ENCODE measurements around the gene SMOC2.
"Not testable (repeated sequence)": the region's sequence is repeated elsewhere in the genome, so short reads cannot be mapped to it uniquely, and the experiment has no call there.

The SMOC2 gene

GRCh38 chr6:168598251-168599117 lies 157.5 kb downstream of the SMOC2 start:
- no peak for DNase-seq (ENCODE audit: low read depth in 1 of 2, low spot score in 1 of 2)

- no peak for DNase-seq (ENCODE audit: low read depth in 1 of 2, low spot score in 1 of 2)
Measured at GRCh38 chr6:168599118-168599494, 158.1 kb downstream of the SMOC2 start.

DNA sequence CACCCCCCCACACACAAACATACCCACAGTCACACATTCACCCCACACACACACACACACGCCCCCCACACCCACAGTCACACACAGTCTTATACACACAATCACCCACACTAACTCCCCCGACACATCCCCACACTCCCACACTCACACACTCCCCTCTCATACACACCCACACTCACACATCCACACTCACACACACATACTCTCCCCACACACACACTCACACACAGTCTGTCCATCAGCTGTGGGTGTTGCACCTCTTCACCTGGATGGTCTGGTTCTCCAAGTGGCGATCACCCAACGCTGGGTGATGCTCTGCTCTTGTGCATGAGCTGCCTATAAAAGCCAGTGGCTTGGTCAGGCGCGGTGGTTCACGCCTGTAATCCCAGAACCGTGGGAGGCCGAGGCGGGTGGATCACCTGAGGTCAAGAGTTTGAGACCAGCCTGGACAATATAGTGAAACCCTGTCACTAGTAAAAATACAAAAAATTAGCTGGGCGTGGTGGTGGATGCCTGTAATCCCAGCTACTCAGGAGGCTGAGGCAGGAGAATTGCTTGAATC lies 158.9 kb downstream of the SMOC2 start:
- DNase-seq (ENCODE audit: low read depth in 1 of 2, low spot score in 1 of 2): no peak

GRCh38 chr6:168600381-168600780 lies 159.4 kb downstream of the SMOC2 start:
- DNase-seq (ENCODE audit: low read depth in 1 of 2, low spot score in 1 of 2): no peak

DNA sequence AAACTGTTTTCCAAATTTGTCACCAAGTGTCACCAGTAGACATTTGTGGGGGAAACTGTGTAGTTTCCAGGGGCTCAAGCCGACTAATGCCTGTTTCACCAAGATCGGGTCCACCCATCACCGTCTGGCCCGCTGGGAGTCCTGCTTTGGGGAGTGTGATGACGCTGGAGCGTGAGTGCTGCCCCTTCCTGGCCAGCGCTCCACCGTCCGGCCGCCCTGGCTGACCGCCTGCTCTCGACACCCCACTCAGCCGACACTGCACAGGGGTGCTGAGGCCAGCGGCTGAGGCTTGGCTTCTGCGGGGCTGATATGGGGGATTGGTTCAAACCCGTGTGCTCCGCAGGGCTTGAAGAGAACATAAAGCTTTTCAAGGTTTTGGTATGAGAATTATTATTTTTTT lies 160.1 kb downstream of the SMOC2 start:
- no peak for DNase-seq (ENCODE audit: low read depth in 1 of 2, low spot score in 1 of 2)

- no peak for DNase-seq (ENCODE audit: low read depth in 1 of 2, low spot score in 1 of 2)
Measured at GRCh38 chr6:168601546-168601945, 160.6 kb downstream of the SMOC2 start.

GRCh38 chr6:168602576-168602975 lies 161.6 kb downstream of the SMOC2 start:
- DNase-seq (ENCODE audit: low read depth in 1 of 2, low spot score in 1 of 2): no peak

GRCh38 chr6:168603234-168603633 lies 162.2 kb downstream of the SMOC2 start:
- no peak for DNase-seq (ENCODE audit: low read depth in 1 of 2, low spot score in 1 of 2)

GRCh38 chr6:168605964-168606363 lies 165.0 kb downstream of the SMOC2 start:
- DNase-seq (ENCODE audit: low read depth in 1 of 2, low spot score in 1 of 2): no peak

- no peak for DNase-seq (ENCODE audit: low read depth in 1 of 2, low spot score in 1 of 2)
Measured at GRCh38 chr6:168606722-168607121, 165.7 kb downstream of the SMOC2 start.

- no peak for DNase-seq (ENCODE audit: low read depth in 1 of 2, low spot score in 1 of 2)
Measured at GRCh38 chr6:168607272-168608112, 166.5 kb downstream of the SMOC2 start.

GRCh38 chr6:168608113-168608400 lies 167.1 kb downstream of the SMOC2 start:
- DNase-seq (ENCODE audit: low read depth in 1 of 2, low spot score in 1 of 2): no peak

DNA sequence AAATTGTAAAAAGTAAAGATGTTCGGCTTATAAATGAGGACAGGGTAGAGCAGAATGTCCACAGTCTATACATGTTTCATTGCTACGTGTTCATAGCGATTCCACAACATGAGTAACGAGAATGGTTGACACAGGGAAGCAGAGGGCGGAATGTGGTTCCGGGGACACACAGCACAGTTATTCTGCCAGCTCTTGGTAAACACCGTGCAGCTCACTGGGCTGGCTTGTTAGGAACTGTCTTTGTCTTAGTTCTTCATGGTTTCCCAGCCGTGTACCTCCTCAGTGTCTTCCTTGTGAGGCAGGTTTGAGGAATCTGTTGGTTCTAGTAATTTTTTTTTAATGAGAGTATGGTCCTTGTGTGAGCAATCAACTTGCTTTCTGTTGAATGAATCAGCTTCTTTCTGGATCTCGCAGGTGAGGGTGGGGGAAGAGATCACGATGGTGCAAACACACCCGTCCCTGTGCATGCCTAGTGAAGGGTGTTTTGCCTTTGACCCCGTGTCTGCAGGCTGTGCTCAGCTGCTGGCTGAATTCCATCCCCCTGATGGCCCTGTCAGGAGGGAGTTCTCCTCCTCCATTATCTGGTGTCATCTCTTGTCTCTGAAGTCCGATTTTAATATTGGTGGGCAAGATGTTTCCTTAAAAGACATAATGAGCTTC lies 168.2 kb downstream of the SMOC2 start:
- no peak for DNase-seq (ENCODE audit: low read depth in 1 of 2, low spot score in 1 of 2)

- DNase-seq (ENCODE audit: low read depth in 1 of 2, low spot score in 1 of 2): no peak
Measured at GRCh38 chr6:168609914-168610490, 169.0 kb downstream of the SMOC2 start.

GRCh38 chr6:168610966-168611365 lies 170.0 kb downstream of the SMOC2 start:
- DNase-seq (ENCODE audit: low read depth in 1 of 2, low spot score in 1 of 2): not testable (repeated sequence)

- DNase-seq (ENCODE audit: low read depth in 1 of 2, low spot score in 1 of 2): no peak
Measured at GRCh38 chr6:168611691-168612090, 170.7 kb downstream of the SMOC2 start.

- DNase-seq (ENCODE audit: low read depth in 1 of 2, low spot score in 1 of 2): no peak
Measured at GRCh38 chr6:168612586-168612985, 171.6 kb downstream of the SMOC2 start.

DNA sequence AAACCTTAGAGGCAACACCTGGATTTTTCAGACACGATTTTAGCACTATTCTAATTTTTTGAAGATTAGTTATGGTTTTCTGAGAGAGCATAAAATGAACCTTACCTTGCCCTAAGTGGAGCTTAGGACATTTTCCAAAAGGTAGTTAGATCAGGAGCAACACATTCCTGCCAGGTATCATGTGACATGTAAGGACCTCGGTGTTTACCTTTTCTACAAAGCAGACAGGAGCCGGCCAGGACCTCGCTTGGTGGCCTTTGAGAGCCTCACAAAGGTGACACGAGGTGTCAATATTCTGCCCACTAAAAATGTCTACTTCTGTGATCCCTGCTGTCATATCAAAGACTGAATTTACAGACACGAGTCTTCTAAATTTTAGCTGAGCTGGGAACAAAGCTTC lies 174.9 kb downstream of the SMOC2 start:
- no peak for DNase-seq (ENCODE audit: low read depth in 1 of 2, low spot score in 1 of 2)

GRCh38 chr6:168616816-168617765 lies 176.1 kb downstream of the SMOC2 start:
- no peak for DNase-seq (ENCODE audit: low read depth in 1 of 2, low spot score in 1 of 2)

Measured in activated T-helper 1 cell treated with anti-CD3 and anti-CD28 coated beads, Interleukin-2, amount 50 U/mL, for 16 hours (primary cell).